Colonic mucosa (tissue), 4 donors: Measurements from ENCODE around the gene DDX59. TPM values are rescaled to one million over a fixed set of nuclear protein-coding genes. Genes with fewer than 3 reads are reported as not detected.

Source experiments
- DNase-seq: peaks from one replicate; pipeline ENCODE4 v3.0.0-alpha.2; 2020
- H3K27ac ChIP-seq: fragments of 200-600 bp; one replicate; pipeline ENCODE4 v1.8.0; 2021
- H3K27me3 ChIP-seq: fragments of 200-600 bp; one replicate; pipeline ENCODE4 v1.8.0; 2021
- H3K36me3 ChIP-seq: fragments of 200-600 bp; one replicate; pipeline ENCODE4 v1.8.0; 2021
- H3K4me1 ChIP-seq: fragments of 200-600 bp; one replicate; pipeline ENCODE4 v1.8.0; 2021; ENCODE audit warnings: mild to moderate bottlenecking
- H3K4me3 ChIP-seq: fragments of 200-600 bp; one replicate; pipeline ENCODE4 v1.8.0; 2021
- H3K9ac ChIP-seq, 2 donors: one replicate each; pipeline ENCODE4 v1.7.0; 2013; ENCODE audit warnings: control low read depth in 2 of 2, low read depth in 2 of 2, low read length in 2 of 2
- H3K9me3 ChIP-seq: fragments of 200-600 bp; one replicate; pipeline ENCODE4 v1.8.0; 2021
- CTCF ChIP-seq: fragments of 200-600 bp; IDR thresholded peaks from one replicate; pipeline ENCODE4 v1.8.0; 2022; ENCODE audit warnings: antibody characterized with exemption, mild to moderate bottlenecking
- intact Hi-C: fragments of 100-400 bp; cut with DNase I; formaldehyde crosslinking; loops from one replicate; pipeline ENCODE4 v1.14.1; 2022
- total RNA-seq, 2 donors: library from RNA; stranded (reverse); fragmentation: NEBNext Ultra II Directional in 1 of 2; extraction: Animal tissue kit (Norgen Biotek cat#: 25700) in 1 of 2; gene quantifications; one replicate each; pipeline ENCODE4 v1.2.1, GENCODE V29; 2021
- donor health status: healthy.
- donor health status: DM: no; HTN: no; CAD: no.
- donor health status: DM: no; HTN: no; CAD: no.

The DDX59 gene
- total RNA-seq, 2 donors from 2014 or later, result 10.2 to 14.6 TPM

GRCh38 chr1:200707116-200707515 is 37.4 kb upstream of the DDX59 start:
- DNase-seq, result no peak
- Histone ChIP-seq H3K9me3 (no peaks in the 10 kb centered on the region), H3K4me1 (no peaks in the 10 kb centered on the region), H3K27me3 (no peaks in the 10 kb centered on the region), H3K27ac (no peak overlapping the region), H3K9ac (no peak overlapping the region), H3K4me3 (no peak overlapping the region), H3K36me3 (no peaks in the 10 kb centered on the region)
- intact Hi-C loops, result no loop called here
- TF ChIP-seq CTCF, result no peak

GRCh38 chr1:200706111-200706814 is 36.6 kb upstream of the DDX59 start:
- Histone ChIP-seq H3K27ac (no peak overlapping the region), H3K27me3 (no peaks in the 10 kb centered on the region), H3K9me3 (no peaks in the 10 kb centered on the region), H3K9ac (no peak overlapping the region), H3K4me1 (no peaks in the 10 kb centered on the region), H3K36me3 (no peaks in the 10 kb centered on the region), H3K4me3 (no peak overlapping the region)
- no peak for TF ChIP-seq CTCF
- no peak for DNase-seq
- intact Hi-C loops, result no loop called here

GRCh38 chr1:200704986-200705500 is 35.3 kb upstream of the DDX59 start:
- Histone ChIP-seq H3K36me3 (no peaks in the 10 kb centered on the region), H3K27ac (no peak overlapping the region), H3K4me1 (no peaks in the 10 kb centered on the region), H3K27me3 (no peaks in the 10 kb centered on the region), H3K9ac (no peak overlapping the region), H3K9me3 (no peaks in the 10 kb centered on the region), H3K4me3 (no peak overlapping the region)
- TF ChIP-seq CTCF, result no peak
- intact Hi-C loops, result no loop called here
- no peak for DNase-seq

- intact Hi-C loops, result no loop called here
- TF ChIP-seq CTCF, result no peak
Measured at GRCh38 chr1:200699871-200700270, 30.2 kb upstream of the DDX59 start.

GRCh38 chr1:200694738-200695137 is 25.0 kb upstream of the DDX59 start:
- H3K4me1 ChIP-seq, result no peaks in the 10 kb centered on the region
- no peak overlapping the region for H3K27ac ChIP-seq
- no peak overlapping the region for H3K4me3 ChIP-seq
- H3K27me3 ChIP-seq, result no peaks in the 10 kb centered on the region
- no peak for DNase-seq
- TF ChIP-seq CTCF, result no peak
- no peaks in the 10 kb centered on the region for H3K36me3 ChIP-seq
- intact Hi-C loops, result no loop called here
- H3K9ac ChIP-seq, result no peak overlapping the region
- H3K9me3 ChIP-seq, result no peaks in the 10 kb centered on the region

More at GRCh38 chr1:200699871-200700270, 30.2 kb upstream of the DDX59 start:
- Histone ChIP-seq H3K36me3 (no peaks in the 10 kb centered on the region), H3K27ac (no peak overlapping the region), H3K4me1 (no peaks in the 10 kb centered on the region), H3K27me3 (no peaks in the 10 kb centered on the region), H3K9ac (no peak overlapping the region), H3K4me3 (no peak overlapping the region), H3K9me3 (no peaks in the 10 kb centered on the region)
- no peak for DNase-seq
